Measurements from ENCODE around the gene C14orf132. TPM values are rescaled to one million over a fixed set of nuclear protein-coding genes. Genes with fewer than 3 reads are reported as not detected.

The C14orf132 gene
- total and polyA plus RNA-seq, 2 donors (not counting 1 experiment from before 2014, with no cell fraction given): 12.1 to 48.6 TPM

- TF ChIP-seq EZH2 (IDR thresholded peaks at IDR 0.05; ENCODE audit: low read length, missing control alignments) (no peak), CTCF (conservative IDR thresholded peaks at IDR 0.05 in 1 of 2, IDR thresholded peaks at IDR 0.05 in 1 of 2; ENCODE audit: low read depth in 1 of 2, low read length in 2 of 2) (no peak)
- Histone ChIP-seq H3K4me3 (replicated peaks in 1 of 4; ENCODE audit: control extremely low read depth in 1 of 4, insufficient read depth in 1 of 4, low read depth in 3 of 4, low read length in 4 of 4) (no peak overlapping the region), H3K9me3 (ENCODE audit: control insufficient read depth, insufficient read depth, low read depth, low read length) (no peaks in the 10 kb centered on the region), H3K27me3 (ENCODE audit: control insufficient read depth, insufficient read depth, low read length) (no peaks in the 10 kb centered on the region), H3K4me2 (ENCODE audit: extremely low read depth, insufficient read depth, low read length) (no peak overlapping the region), H3K36me3 (ENCODE audit: control insufficient read depth, insufficient read depth, low read length) (peaks cover 4% of the 10 kb centered on the region), H3K27ac (ENCODE audit: insufficient read depth, low read length) (no peak overlapping the region), H3K79me2 (ENCODE audit: control insufficient read depth, insufficient read depth, low read length) (no peaks in the 10 kb centered on the region), H3K4me1 (ENCODE audit: control insufficient read depth, extremely low read depth, insufficient read depth, low read length) (peaks cover 2% of the 10 kb centered on the region), H2AFZ (ENCODE audit: low read length) (no peak overlapping the region), H3K9ac (ENCODE audit: insufficient read depth, low read length) (no peak overlapping the region), H4K20me1 (ENCODE audit: control insufficient read depth, extremely low read depth, insufficient read depth, low read length) (no peaks in the 10 kb centered on the region)
- DNase-seq (ENCODE audit: low read depth in 2 of 2): no peak
Observed at GRCh38 chr14:96088481-96088880, 49.3 kb downstream of the C14orf132 start.

- H3K9ac ChIP-seq (ENCODE audit: insufficient read depth, low read length): no peak overlapping the region
Observed at GRCh38 chr14:96088911-96089310, 49.7 kb downstream of the C14orf132 start.

GRCh38 chr14:96089401-96089800, 50.2 kb downstream of the C14orf132 start:
- H3K4me1 ChIP-seq (ENCODE audit: control insufficient read depth, extremely low read depth, insufficient read depth, low read length): peaks cover 2% of the 10 kb centered on the region
- H3K36me3 ChIP-seq (ENCODE audit: control insufficient read depth, insufficient read depth, low read length): peaks cover 4% of the 10 kb centered on the region
- no peaks in the 10 kb centered on the region for H4K20me1 ChIP-seq (ENCODE audit: control insufficient read depth, extremely low read depth, insufficient read depth, low read length)
- no peak overlapping the region for H3K4me2 ChIP-seq (ENCODE audit: extremely low read depth, insufficient read depth, low read length)
- no peaks in the 10 kb centered on the region for H3K79me2 ChIP-seq (ENCODE audit: control insufficient read depth, insufficient read depth, low read length)
- no peaks in the 10 kb centered on the region for H3K27me3 ChIP-seq (ENCODE audit: control insufficient read depth, insufficient read depth, low read length)
- no peak overlapping the region for H3K27ac ChIP-seq (ENCODE audit: insufficient read depth, low read length)
- no peak for DNase-seq (ENCODE audit: low read depth in 2 of 2)
- no peak for TF ChIP-seq CTCF (conservative IDR thresholded peaks at IDR 0.05 in 1 of 2, IDR thresholded peaks at IDR 0.05 in 1 of 2; ENCODE audit: low read depth in 1 of 2, low read length in 2 of 2)
- no peak for TF ChIP-seq EZH2 (IDR thresholded peaks at IDR 0.05; ENCODE audit: low read length, missing control alignments)
- H2AFZ ChIP-seq (ENCODE audit: low read length): no peak overlapping the region
- H3K9ac ChIP-seq (ENCODE audit: insufficient read depth, low read length): no peak overlapping the region
- H3K4me3 ChIP-seq (replicated peaks in 1 of 4; ENCODE audit: control extremely low read depth in 1 of 4, insufficient read depth in 1 of 4, low read depth in 3 of 4, low read length in 4 of 4): no peak overlapping the region
- no peaks in the 10 kb centered on the region for H3K9me3 ChIP-seq (ENCODE audit: control insufficient read depth, insufficient read depth, low read depth, low read length)

More at GRCh38 chr14:96088911-96089310, 49.7 kb downstream of the C14orf132 start:
- H3K27me3 ChIP-seq (ENCODE audit: control insufficient read depth, insufficient read depth, low read length): no peaks in the 10 kb centered on the region
- TF ChIP-seq CTCF (conservative IDR thresholded peaks at IDR 0.05 in 1 of 2, IDR thresholded peaks at IDR 0.05 in 1 of 2; ENCODE audit: low read depth in 1 of 2, low read length in 2 of 2): no peak
- no peak for TF ChIP-seq EZH2 (IDR thresholded peaks at IDR 0.05; ENCODE audit: low read length, missing control alignments)
- peaks cover 4% of the 10 kb centered on the region for H3K36me3 ChIP-seq (ENCODE audit: control insufficient read depth, insufficient read depth, low read length)
- DNase-seq (ENCODE audit: low read depth in 2 of 2): no peak
- H2AFZ ChIP-seq (ENCODE audit: low read length): no peak overlapping the region
- H3K4me1 ChIP-seq (ENCODE audit: control insufficient read depth, extremely low read depth, insufficient read depth, low read length): peaks cover 2% of the 10 kb centered on the region
- H3K79me2 ChIP-seq (ENCODE audit: control insufficient read depth, insufficient read depth, low read length): no peaks in the 10 kb centered on the region
- H3K4me2 ChIP-seq (ENCODE audit: extremely low read depth, insufficient read depth, low read length): no peak overlapping the region
- H3K9me3 ChIP-seq (ENCODE audit: control insufficient read depth, insufficient read depth, low read depth, low read length): no peaks in the 10 kb centered on the region
- H3K27ac ChIP-seq (ENCODE audit: insufficient read depth, low read length): no peak overlapping the region
- H3K4me3 ChIP-seq (replicated peaks in 1 of 4; ENCODE audit: control extremely low read depth in 1 of 4, insufficient read depth in 1 of 4, low read depth in 3 of 4, low read length in 4 of 4): no peak overlapping the region
- no peaks in the 10 kb centered on the region for H4K20me1 ChIP-seq (ENCODE audit: control insufficient read depth, extremely low read depth, insufficient read depth, low read length)
